Nephron progenitor cell (in vitro differentiated cells): ENCODE data around the gene PARN.
A peak's percentile ranks its signal among the peaks of the same experiment; 100 is the strongest.

Source experiments
- DNase-seq: peaks from one replicate; pipeline ENCODE4 v3.0.0; 2021
- H3K27ac Mint-ChIP-seq: 2 replicates; pipeline ENCODE4 v1.8.0; 2021; ENCODE audit warnings: mild to moderate bottlenecking, moderate library complexity, mixed read lengths
- H3K27me3 Mint-ChIP-seq: 2 replicates; pipeline ENCODE4 v1.8.0; 2021; ENCODE audit warnings: mild to moderate bottlenecking, low read depth, mixed read lengths; ENCODE audit not compliant: poor library complexity
- H3K36me3 Mint-ChIP-seq: 2 replicates; pipeline ENCODE4 v1.8.0; 2021; ENCODE audit warnings: low read depth, mixed read lengths
- H3K4me1 Mint-ChIP-seq: 2 replicates; pipeline ENCODE4 v1.8.0; 2021; ENCODE audit warnings: mixed read lengths
- H3K4me3 Mint-ChIP-seq: 2 replicates; pipeline ENCODE4 v1.8.0; 2021; ENCODE audit warnings: mild to moderate bottlenecking, moderate library complexity, mixed read lengths
- H3K9me3 Mint-ChIP-seq: 2 replicates; pipeline ENCODE4 v1.8.0; 2021; ENCODE audit warnings: mild to moderate bottlenecking, moderate library complexity, mixed read lengths
- TF ChIP-seq, protein P1 (sequence below): fragments of 200-600 bp; sonication (generic); IDR thresholded peaks from 2 replicates; pipeline ENCODE4 v1.5.0; 2021; ENCODE audit warnings: antibody characterized with exemption

The PARN gene

DNA sequence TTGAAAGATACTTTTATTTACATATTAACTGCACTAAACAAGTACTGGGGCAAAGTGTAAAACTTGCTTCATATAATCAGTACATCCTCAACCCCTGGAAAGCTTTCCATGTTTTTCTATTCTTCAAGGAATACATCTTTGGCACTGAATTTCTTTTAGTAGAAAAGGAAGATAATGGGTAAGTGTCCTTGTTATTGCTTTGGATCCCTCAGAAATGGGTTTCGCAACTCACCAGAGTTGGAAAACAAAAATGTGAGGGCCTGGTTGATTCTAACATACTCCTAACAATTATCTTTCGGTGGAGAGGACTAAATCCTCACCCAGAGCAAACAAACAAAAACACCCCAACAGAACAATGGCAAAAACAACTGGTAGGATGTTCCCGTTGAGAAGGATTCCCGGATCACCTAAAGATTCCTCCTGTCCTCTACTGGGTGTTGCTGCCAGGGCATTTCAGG lies 120.4 kb downstream of the PARN start:
- Mint-ChIP-seq H3K9me3 (no peaks in the 10 kb centered on the region), H3K4me3 (no peak overlapping the region), H3K27ac (no peak overlapping the region), H3K4me1 (no peaks in the 10 kb centered on the region), H3K27me3 (no peaks in the 10 kb centered on the region), H3K36me3 (peaks cover 7% of the 10 kb centered on the region)
- DNase-seq, result no peak
- TF ChIP-seq, protein P1, sequence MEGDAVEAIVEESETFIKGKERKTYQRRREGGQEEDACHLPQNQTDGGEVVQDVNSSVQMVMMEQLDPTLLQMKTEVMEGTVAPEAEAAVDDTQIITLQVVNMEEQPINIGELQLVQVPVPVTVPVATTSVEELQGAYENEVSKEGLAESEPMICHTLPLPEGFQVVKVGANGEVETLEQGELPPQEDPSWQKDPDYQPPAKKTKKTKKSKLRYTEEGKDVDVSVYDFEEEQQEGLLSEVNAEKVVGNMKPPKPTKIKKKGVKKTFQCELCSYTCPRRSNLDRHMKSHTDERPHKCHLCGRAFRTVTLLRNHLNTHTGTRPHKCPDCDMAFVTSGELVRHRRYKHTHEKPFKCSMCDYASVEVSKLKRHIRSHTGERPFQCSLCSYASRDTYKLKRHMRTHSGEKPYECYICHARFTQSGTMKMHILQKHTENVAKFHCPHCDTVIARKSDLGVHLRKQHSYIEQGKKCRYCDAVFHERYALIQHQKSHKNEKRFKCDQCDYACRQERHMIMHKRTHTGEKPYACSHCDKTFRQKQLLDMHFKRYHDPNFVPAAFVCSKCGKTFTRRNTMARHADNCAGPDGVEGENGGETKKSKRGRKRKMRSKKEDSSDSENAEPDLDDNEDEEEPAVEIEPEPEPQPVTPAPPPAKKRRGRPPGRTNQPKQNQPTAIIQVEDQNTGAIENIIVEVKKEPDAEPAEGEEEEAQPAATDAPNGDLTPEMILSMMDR, result no peak

DNA sequence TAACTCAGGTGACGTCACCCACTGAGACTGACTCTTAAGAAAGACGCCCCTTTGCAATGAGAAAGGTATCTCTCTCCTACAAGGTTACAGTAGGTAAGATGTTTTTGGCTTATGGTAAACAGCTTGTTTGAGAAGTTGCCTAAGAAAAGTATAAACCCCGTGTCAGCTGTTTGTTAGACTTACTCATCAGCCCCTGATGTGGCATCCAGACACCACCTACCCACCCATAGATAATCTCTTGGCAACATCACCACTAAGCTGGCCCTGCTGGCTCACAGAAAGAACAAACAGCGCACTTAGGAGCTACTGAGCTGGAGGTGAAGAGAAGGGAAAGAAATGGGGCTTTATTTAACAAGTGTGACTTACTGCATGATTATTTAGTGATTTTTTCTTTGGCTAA lies 121.0 kb downstream of the PARN start:
- DNase-seq, result no peak
- Mint-ChIP-seq H3K4me1 (no peaks in the 10 kb centered on the region), H3K4me3 (no peak overlapping the region), H3K27me3 (no peaks in the 10 kb centered on the region), H3K27ac (no peak overlapping the region), H3K9me3 (no peaks in the 10 kb centered on the region), H3K36me3 (peaks cover 6% of the 10 kb centered on the region)
- TF ChIP-seq, protein P1, result no peak

DNA sequence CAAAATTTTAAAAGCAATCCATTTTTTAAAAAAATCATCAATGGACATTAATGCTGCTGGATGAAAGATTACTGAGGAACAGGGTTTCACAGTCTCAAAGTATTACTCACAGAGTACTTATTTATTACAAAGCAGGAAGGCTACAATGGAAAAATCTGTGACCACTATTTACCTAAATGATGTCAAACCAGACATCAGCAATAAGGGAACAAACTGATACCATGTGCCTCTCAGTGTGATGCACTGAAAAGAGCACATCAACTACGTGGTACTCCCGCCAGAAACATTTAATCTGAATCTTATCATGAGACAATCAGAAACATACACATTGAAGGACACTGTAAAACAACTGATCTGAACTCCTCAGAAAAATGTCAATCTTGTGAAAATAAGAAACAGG lies 124.2 kb downstream of the PARN start:
- H3K9me3 Mint-ChIP-seq, result no peaks in the 10 kb centered on the region
- no peak overlapping the region for H3K4me3 Mint-ChIP-seq
- no peak for DNase-seq
- H3K27me3 Mint-ChIP-seq, result no peaks in the 10 kb centered on the region
- no peak overlapping the region for H3K27ac Mint-ChIP-seq
- H3K36me3 Mint-ChIP-seq, result no peaks in the 10 kb centered on the region
- peaks cover 21% of the 10 kb centered on the region for H3K4me1 Mint-ChIP-seq
- TF ChIP-seq, protein P1, result no peak

DNA sequence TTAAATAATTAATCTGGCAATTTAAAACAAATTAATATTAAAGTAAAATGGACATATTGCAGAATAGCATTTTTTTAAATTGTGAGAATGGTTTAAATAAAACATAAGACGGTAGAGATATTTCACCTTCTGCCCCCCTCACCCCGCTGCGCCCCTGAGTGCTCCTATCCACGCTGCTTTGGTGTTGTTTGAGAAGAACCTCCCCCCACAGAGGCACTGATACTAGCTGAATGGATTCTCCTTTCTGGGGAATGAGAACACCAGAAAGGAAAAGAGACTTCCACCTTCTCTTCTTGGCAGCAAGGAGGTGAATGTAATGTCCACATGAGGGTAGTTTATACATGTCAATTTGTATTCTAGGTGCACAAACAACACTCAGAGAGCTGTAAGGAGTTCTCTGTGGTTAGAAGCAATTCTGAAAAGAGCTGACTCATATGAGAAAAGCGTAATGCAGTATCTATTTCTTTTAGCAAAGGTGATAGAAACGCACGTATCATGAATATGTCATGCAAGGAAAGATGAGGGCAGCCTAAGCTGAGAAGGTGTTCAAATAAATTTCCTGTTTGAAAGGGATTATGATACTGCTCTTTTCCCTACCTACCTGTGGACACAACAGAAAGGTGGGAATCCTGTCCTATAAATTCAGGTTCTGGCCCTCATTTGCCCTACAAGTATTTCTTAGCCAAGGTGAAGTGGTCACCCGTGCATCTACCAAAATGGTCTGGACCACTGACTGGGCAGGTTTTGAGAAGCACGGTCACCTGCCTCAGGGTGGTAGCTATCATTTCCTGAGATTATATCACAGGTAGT lies 126.9 kb downstream of the PARN start:
- TF ChIP-seq, protein P1, result no peak
- no peak overlapping the region for H3K4me3 Mint-ChIP-seq
- no peaks in the 10 kb centered on the region for H3K36me3 Mint-ChIP-seq
- peaks cover 29% of the 10 kb centered on the region for H3K4me1 Mint-ChIP-seq
- no peaks in the 10 kb centered on the region for H3K27me3 Mint-ChIP-seq
- no peak for DNase-seq
- H3K9me3 Mint-ChIP-seq, result no peaks in the 10 kb centered on the region
- H3K27ac Mint-ChIP-seq, result no peak overlapping the region

DNA sequence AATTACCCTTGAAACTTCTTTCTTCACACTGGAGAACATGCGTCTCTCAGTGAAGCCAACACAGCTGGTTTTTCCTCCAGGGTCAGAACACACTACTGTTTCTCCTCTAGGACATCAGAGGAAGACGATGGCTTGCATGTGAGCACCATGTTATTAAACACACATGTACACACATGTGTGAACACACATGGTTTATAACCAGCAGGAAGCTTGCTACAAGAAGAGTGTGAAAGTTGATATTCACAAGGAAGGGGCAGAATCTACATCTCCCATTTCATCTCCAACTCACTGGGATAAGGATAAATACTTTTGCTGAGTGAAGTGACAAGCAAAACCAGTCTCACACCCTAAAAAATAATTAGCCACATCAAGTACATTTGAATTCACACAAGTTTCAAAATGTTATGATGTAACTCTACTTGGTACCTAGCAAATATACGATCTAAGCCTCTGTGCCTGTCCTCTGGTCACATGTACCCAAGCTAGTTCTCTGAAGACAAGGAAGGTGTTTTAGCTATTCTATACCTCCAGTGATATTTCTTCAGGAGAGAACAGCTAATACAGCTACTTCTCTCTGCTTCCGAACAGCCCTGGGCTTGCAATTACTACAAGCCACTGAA lies 127.7 kb downstream of the PARN start:
- TF ChIP-seq, protein P1, result no peak
- peaks cover 29% of the 10 kb centered on the region for H3K4me1 Mint-ChIP-seq
- peak overlapping the region; percentile 62 for H3K27ac Mint-ChIP-seq

More for the DNA sequence above, 127.7 kb downstream of the PARN start:
- no peaks in the 10 kb centered on the region for H3K27me3 Mint-ChIP-seq
- H3K36me3 Mint-ChIP-seq, result no peaks in the 10 kb centered on the region
- DNase-seq, result no peak
- no peak overlapping the region for H3K4me3 Mint-ChIP-seq
- H3K9me3 Mint-ChIP-seq, result no peaks in the 10 kb centered on the region
